GM18870 (cell line): ENCODE data around the gene EPHX1.
"Not testable (repeated sequence)": the region's sequence is repeated elsewhere in the genome, so short reads cannot be mapped to it uniquely, and the experiment has no call there.

Experiments used
- ATAC-seq: cut with Tn5 transposase; IDR thresholded peaks from one replicate; pipeline ENCODE4 v1.9.1; 2021; ENCODE audit warnings: moderate library complexity; ENCODE audit not compliant: unreplicated experiment

EPHX1 gene

DNA sequence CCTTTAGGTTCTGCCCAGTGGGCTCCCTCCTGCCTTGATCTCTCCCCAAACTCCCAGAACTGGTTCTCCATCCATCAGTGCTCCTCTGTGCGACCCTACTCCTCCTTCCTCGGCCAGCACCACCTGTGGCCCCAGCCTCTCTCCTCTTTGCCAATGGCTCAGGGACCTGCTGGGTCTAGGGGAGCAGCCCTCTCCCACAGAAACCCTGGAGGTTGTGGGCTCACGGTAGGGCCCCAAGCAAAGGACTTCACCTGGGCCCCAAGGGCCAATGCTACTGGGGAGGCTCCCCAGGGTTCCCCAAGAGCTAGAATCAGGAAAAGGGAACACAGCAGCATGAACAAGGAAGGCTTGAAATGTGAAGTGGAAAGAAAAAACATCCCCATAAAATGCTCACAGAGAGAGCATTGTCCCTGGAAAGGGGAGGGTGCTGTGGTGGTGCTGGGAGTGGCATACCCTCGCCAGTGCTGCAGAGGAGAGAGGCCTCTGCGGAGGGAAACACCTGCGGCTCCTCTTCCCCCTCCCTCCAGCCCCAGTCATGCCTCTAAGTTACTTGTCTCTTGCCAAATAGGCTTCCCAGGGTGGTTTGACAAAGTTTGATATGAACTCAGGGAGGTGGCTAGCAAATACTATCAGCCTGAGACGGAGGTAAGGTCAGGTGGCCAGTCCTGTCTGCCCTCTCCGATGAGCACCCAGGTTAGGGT is 69.7 kb downstream of the EPHX1 start:
- ATAC-seq = no peak

GRCh38 chr1:225880222-225880588 is 70.3 kb downstream of the EPHX1 start:
- no peak for ATAC-seq

- no peak for ATAC-seq
Observed at GRCh38 chr1:225880636-225881035, 70.7 kb downstream of the EPHX1 start.

GRCh38 chr1:225881081-225881958 is 71.4 kb downstream of the EPHX1 start:
- ATAC-seq = no peak

- peak; percentile 66 for ATAC-seq
Observed at GRCh38 chr1:225881959-225882693, 72.2 kb downstream of the EPHX1 start, which contains the start of gene TMEM63A. TSS of gene TMEM63A (minus strand) at chr1:225882380. CDS start at chr1:225877580, 4,800 bp downstream.

DNA sequence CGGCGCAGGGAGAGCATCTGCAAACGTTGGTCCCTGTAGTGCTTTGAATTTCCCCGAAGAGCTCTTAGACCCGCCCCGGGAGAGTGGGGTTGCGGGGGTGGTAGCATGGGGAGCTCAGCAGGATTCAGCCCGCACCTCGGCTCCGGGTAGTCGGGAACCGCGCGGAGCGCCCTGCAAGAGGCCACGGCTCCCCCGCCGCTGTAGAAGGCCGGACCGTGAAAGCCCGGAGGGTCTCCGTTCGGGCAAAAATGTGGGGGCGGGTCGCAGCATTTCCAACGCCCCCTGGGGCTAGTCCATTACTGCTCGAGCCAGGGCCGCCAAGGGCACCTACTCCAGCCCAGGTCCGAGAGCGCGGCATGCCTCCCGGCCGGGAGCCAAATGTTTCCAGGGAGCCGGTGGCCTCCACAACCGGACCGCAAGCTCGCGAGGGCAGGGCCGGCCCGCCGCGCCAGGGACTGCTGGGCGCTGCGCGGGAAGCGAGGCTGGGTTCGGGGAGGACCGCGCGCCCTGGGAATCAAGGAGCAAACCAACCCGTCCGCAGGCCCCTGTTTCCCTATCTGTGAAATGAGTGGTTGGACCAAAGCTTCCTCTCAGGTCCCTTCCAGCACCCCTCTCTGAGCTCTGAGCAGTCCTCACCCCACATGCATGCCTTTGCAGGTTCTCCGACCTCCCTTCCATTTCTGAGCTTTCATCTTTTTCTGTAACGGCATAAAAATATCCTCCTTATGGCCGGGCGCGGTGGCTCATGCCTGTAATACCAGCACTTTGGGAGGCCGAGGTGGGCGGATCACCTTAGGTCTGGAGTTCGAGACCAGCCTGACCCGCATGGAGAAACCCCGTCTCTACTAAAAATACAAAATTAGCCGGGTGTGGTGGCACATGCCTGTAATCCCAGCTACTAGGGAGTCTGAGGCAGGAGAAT is 73.0 kb downstream of the EPHX1 start:
- ATAC-seq = no peak

DNA sequence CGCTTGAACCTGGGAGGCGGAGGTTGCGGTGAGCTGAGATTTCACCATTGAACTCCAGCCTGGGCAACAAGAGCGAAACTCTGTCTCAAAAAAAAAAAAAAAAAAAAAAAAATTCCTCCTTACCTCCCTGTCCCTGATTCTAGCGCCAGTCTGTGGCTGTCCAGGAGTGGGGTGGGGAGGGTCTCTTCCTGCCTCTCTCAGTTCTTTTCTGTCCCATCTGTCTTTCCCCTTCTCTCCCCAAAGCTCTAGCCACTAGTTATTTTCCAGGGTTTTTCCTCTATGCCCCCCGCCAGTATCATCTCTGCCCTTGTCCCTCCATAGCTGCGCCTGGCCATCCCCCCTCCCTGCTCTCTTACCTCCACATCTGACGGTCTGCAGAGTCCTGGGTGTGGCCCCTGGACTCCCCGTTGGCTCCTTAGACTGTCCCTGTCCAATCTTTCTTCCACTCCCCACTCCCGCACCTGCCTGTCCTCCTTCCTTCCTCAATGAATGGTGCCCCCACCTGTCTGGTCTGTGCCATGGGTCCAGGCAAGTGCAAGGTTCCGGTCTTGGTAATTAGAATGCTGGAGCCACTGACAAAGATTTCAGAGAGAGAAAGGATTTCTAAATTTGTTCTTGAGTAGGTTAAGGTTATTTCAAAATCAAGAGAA is 73.8 kb downstream of the EPHX1 start:
- no peak for ATAC-seq

DNA sequence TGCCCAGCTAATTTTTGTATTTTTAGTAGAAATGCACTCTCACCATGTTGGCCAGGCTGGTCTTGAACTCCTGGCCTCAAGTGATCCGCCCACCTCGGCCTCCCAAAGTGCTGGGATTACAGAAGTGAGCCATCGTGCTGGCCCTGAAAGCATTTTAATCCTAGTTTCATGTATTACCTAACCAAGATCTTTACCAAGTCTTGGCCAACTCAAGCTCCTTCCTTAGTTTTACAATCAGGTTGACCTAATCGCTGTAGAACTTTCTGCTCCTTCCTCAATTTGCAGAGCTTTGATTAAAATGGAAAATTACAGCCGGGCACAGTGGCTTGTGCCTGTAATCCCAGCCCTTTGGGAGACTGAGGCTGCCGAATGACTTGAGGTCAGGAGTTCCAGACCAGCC is 75.4 kb downstream of the EPHX1 start:
- ATAC-seq = no peak

DNA sequence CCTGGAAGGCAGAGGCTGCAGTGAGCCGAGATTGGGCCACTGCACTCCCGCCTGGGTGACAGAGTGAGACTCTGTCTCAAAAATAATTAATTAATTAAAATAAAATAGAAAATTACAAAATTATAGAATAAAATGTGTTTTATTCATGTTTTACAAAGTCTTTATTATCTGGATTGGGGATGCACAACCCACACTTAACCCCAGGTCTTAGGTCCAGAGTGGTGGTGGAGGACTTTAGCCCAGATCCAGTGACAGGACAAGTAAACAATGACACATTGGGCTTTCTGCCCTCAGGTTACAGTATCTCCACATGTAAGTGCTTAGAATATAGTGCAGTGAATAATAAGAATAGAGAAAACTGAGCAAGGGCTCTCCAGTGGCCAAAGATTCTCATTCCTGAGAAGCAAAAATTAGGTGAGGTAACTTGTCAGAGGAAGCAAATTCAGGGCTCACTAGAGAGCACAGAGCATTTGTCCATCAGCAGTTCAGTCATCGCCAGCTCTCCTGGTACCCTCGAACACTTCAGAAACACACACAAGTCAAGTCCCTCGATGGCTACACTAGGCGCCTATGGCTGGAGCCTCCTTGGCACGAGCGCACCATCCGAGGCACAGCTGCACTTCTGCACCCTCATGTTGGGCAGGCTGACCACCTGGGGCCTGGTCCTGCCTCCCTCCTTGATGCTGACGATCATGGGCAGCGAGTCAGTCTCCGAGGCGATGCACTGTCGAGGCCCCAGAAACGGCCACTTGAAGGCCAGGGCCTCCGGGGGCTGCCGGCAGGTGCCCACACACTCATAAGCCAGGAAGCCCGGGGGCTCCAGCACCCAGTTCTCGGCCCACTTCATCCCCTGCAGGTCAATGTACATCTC is 76.5 kb downstream of the EPHX1 start:
- no peak for ATAC-seq

DNA sequence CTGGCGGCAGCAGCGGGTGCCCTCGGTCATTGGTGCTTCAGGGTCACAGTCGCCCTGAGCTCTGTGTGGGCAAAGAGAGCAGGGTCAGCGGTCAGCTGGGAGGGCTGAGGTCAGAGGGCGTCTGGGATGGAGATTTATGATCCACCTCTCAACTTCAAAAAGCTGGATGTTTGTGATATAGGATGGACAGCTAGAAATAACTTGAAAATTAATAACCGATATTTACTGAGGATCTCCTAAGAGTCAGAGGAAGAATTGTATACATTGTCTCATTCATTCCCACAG is 77.0 kb downstream of the EPHX1 start:
- ATAC-seq = no peak

DNA sequence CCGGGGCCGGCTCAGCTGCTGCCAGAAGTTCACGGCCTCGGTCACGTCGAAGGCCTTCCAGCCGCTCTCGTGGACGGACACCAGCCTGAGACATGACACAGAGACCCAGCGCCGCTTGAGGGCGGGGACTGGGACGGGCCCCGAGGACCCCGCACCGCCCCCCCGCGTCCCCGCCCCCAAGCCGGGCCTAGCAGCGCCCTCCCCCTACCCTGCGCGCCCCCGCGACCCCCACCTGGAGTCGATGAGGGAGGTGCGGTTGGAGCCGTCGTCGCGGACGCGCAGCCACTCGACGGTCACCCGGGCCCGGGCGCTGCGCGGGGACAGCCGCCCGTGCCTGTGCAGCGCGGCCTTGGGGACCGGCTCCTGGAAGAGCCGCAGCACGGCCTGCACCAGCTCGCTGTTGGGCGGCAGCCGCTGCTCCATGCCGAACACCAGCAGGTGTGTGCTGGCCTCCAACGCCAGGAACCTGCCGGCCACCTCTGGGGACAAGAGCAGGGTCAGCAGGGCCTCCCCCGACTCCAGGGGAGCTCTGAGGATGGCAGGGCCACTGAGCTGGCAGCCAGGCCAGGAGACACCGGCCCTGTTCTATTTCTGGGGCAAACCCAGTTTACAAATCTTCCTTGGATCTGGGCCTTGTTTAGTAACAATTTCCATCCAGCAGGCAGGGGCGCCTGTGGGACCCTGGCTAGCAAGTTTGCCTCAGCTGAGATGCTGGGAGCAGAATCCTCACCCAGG is 77.8 kb downstream of the EPHX1 start:
- ATAC-seq = not testable (repeated sequence)

GRCh38 chr1:225888289-225888897 is 78.5 kb downstream of the EPHX1 start:
- ATAC-seq = no peak

DNA sequence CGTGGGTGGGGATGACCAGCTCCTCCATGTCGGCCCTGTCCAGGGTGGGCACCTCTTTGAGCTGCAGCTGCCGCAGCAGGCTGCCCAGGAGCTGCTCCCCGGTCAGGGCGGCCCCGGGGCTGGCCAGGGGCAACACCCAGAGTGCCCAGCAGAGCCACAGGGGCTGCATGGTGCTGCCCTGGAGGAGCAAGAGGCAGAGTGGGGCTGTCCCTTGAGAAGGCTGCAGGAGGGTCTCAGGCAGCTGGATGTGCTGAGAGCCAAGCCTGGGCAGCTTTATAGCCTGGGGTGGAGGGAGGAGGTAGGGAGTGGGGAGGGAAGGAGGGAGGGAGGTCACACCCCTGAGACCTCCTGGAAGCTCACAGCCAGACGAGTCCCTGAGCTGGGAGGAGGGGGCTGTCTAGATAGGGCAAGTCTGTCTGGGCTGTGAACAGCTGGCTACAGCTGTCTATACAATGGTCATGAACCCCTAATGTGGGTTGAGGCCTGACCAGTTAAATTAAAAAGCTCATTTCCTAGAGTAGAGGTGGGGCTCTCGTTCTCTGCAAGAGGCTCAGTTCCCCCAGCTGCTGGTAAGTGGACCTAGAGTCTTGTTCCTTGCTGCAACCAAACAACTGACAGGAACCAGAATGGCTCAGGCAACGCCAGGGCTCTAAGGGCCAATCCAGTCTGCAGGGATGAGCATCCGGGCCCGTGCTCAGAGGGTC is 79.1 kb downstream of the EPHX1 start, which contains the start of gene LEFTY1:
LEFTY1 (minus strand) TSS at position 249 of the 704 bp plus-strand sequence; CDS start at position 169, 80 bp downstream.
- ATAC-seq = no peak

DNA sequence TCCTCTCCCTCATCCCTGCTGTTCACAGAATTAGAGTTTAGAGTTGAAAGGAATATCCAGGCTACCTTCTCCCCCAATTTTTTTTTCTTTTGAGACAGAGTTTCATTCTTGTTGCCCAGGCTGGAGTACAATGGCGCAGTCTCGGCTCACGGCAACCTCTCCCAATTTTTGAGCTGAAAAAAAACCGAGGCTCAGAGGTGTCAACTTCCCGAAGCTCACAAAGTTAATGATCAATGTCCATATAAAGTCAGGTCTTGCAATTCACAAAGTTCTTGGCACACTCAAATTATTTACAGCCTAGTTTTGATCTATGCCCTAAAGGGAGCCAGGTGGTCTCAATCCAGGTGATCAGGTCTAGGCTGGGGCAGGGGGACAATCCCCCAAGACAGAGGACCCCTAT is 79.8 kb downstream of the EPHX1 start:
- no peak for ATAC-seq

- no peak for ATAC-seq
Observed at GRCh38 chr1:225890346-225891228, 80.7 kb downstream of the EPHX1 start.

- no peak for ATAC-seq
Observed at GRCh38 chr1:225891229-225891972, 81.5 kb downstream of the EPHX1 start.
